OCI-LY3 (cell line): ENCODE data around the gene NEMP1.

Experiments used
- EZH2phosphoT487 ChIP-seq: fragments of 200-600 bp; shearing (Covaris generic); IDR thresholded peaks from 2 replicates; pipeline ENCODE4 v1.6.1; 2018; ENCODE audit warnings: antibody characterized with exemption, mixed run types, low read depth
- TF ChIP-seq, protein P1 (sequence below): fragments of 200-600, 300-600 bp; sonication (generic); IDR thresholded peaks from 2 replicates; pipeline ENCODE4 v1.5.1; 2014; ENCODE audit warnings: antibody characterized with exemption, low read length, low read depth

DNA sequence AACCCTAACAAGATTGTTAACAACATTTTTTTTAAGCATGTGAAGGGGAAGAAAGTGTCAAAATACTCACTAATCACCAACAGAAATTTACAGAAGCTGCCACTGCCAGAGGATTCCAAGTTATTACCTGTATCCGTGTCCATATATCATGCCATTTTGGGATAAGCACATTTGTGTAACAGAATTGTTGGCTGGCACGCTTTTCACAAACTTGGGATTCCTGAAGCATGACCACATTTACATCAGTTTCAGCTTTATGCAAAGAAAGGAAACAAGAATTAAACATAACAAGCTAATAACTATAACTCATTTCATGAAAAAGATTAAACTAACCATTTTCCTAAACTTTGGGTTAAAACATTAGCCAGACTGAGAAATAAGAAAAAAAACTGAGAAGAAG lies 5.9 kb downstream of the NEMP1 start:
- TF ChIP-seq, protein P1, sequence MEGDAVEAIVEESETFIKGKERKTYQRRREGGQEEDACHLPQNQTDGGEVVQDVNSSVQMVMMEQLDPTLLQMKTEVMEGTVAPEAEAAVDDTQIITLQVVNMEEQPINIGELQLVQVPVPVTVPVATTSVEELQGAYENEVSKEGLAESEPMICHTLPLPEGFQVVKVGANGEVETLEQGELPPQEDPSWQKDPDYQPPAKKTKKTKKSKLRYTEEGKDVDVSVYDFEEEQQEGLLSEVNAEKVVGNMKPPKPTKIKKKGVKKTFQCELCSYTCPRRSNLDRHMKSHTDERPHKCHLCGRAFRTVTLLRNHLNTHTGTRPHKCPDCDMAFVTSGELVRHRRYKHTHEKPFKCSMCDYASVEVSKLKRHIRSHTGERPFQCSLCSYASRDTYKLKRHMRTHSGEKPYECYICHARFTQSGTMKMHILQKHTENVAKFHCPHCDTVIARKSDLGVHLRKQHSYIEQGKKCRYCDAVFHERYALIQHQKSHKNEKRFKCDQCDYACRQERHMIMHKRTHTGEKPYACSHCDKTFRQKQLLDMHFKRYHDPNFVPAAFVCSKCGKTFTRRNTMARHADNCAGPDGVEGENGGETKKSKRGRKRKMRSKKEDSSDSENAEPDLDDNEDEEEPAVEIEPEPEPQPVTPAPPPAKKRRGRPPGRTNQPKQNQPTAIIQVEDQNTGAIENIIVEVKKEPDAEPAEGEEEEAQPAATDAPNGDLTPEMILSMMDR, result no peak
- no peak for TF ChIP-seq EZH2phosphoT487
